T47D (cell line): ENCODE measurements around the gene VCP.

ENCODE experiments used
- DNase-seq, 2 experiments: peaks; one replicate each; pipeline versions ENCODE4 v3.0.0 to v3.0.0-alpha.2; 2011 to 2012; ENCODE audit warnings: low read depth in 1 of 2, low spot score in 1 of 2
- JUND ChIP-seq: IDR thresholded peaks from 2 replicates; pipeline ENCODE4 v1.6.1; 2012; ENCODE audit warnings: low read depth
- in situ Hi-C: cut with HindIII; loops from 2 replicates; pipeline ENCODE4 v1.10.0; 2016; ENCODE audit warnings: low sequenced_read_pairs, low pct_unique_long_range_greater_than_20kb

VCP gene

DNA sequence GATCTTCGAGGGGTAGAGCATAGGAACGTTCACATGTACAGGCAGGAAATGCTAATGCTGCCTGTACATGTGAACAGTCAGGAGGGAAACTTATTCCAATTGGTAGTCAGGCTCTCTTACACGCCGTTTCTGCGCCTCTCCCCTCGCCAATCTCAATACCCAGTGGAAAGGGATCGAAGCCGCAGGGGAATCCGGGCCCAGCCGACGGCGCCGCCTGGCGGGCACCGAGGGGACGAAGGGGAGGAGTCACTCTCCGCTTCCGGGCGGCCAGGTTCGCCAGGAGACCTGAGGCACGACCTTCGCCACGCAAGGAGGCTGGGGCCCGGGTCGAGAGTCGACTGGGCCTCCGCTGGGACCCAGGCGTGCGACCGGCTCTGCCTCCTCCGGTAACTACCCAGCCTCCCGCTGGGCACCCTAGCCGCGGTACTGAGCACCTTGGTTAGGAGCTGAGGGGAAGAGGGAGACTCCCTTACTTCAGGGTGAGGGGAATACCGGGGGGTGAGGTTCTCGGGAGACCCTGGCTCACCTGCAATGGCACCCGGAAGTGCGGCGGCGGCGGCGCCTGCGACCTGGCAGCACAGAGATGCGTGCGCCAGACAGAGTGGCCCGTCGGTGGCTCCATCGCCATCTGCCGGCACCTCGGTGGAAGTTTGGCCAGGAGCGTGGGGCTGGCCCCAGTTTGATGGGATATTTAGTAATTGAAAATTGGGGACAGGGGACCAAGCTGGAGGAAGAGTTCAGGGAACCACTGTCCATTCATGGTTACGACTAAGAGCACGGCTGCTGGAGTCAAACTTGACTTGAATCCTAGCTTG, 23.8 kb upstream of the VCP start, which contains the start of gene PIGO:
PIGO (minus strand) TSS at position 557 of the 815 bp plus-strand sequence. CDS start 1,026 bp downstream, outside the sequence.
- peak; percentile 59 to 88 for DNase-seq
- no peak for TF ChIP-seq JUND
- in situ Hi-C loops = no loop called here

DNA sequence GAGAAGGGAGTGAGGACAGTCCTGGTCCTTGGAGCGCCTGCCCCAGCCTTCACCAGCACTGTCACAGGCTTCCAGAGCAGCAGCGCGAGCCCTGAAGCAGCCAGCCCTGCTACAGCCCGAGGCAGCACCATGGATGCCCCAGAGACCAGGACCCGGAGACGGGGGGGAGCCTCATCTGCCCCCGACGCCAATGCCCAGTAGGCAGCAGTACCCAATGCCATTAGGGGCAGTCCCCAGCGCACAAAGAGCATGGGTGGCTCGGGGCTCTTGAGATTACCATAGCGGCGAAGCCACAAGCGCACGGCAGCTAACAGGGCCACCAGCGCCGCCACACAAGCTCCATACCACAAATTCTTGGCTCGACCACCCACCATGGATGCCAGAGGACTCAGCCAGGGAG, 19.1 kb upstream of the VCP start:
- DNase-seq = no peak
- in situ Hi-C loops = no loop called here
- TF ChIP-seq JUND = no peak

DNA sequence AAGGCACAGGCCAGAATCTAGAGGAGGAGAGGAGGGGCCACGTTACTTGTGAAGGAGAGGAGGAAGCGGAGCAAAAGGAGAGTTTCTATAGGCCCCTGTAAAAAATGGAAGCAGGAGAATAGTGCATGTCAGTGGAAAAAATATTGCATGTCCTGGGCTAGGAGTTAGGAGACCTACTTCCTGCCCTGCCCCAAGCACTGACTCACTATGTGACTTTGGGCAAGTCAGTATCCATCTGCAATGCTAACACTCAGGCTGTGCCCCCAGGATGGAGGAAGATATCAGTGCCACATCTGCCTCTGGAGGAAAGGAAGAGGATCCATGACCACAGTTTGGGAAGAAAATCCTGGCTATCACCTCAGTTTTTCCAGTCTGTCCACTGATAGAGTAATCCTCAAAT, 17.0 kb upstream of the VCP start:
- no peak for DNase-seq
- in situ Hi-C loops = no loop called here
- no peak for TF ChIP-seq JUND

DNA sequence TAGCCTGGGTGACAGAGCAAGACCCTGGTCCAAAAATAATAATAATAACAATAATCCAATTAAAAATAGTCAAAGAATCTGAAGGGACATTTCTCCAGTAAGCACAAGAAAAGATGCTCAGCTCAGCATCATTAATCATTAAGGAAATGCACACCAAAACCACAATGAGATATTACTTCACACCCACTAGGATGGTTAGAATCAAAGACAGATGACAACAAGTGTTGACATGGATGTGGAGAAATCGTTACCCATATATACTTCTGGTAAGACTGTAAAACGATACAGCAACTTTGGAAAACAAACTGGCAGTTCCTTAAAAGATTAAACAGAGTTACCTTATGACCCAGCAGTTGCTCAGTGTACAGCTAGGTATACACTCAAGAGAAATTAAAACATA, 12.7 kb upstream of the VCP start:
- no peak for DNase-seq
- no peak for TF ChIP-seq JUND
- in situ Hi-C loops = no loop called here

DNA sequence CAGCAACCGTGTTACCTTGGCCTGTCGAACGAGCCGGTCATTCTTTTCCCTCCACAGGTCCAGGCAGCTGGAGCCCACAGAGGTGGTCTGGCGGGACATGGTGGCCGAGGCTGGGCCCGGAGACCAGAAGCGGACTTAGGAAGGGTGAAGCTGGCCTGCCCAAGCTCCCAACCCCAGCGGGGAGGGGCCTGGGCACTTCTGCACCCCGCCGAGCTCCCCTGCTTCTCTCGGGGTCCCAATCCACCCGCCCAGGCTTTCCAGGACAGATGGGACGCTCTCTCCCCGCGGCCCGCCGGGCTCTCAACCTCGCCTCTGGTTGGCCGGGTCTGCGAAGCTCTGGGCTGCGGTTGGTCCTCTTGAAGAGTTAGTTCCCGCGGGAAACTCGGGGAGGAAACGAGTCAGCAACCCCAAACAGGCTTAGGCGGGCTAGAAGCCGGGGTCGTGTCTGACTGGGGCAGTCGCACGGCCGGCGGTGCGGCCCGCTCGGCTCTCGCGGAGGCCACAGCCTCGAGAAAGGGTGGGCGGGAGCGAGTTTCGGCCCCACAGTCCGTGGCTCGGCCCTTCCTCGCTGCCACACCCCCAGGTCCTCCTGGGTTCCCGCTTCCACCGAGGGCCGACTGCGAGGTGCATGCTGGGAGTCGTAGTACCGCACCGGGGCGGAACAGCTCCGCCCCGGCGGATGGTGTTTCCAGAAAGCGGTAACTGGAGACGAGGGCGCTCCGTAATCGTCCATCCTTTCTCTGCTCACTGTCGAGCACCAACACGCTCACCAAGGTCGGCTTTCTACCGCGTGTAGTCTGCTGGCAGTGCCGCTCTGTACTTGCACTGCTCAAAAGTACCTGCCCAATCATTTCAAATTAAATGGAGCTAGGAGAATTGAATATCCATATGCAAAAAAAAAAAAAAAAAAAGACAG, 7.3 kb upstream of the VCP start, which contains the start of gene FANCG:
FANCG (minus strand) TSS at position 517 of the 916 bp plus-strand sequence; CDS start at position 99, 418 bp downstream.
- in situ Hi-C loops = no loop called here
- no peak for TF ChIP-seq JUND
- peak; percentile 72 to 92 for DNase-seq

DNA sequence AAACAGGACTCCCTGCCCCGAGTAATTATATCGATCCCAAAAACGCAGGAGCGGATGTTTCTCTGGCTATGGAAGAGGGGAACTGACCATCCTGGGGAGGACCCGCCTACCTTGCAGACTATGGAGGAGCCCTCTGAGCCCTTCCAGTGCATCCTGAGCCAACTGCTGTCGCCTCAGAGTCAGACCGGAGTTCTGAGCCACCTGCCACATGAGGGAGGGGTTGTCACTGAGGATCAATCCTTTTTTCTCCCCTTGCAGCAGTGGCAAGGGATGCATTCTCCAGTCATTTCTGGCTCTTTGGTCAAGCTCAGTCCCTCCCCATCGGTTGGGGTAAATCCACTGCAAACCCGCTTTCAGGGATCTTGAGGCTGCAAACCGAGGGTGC, 6.6 kb upstream of the VCP start:
- in situ Hi-C loops = no loop called here
- no peak for TF ChIP-seq JUND
- no peak for DNase-seq

DNA sequence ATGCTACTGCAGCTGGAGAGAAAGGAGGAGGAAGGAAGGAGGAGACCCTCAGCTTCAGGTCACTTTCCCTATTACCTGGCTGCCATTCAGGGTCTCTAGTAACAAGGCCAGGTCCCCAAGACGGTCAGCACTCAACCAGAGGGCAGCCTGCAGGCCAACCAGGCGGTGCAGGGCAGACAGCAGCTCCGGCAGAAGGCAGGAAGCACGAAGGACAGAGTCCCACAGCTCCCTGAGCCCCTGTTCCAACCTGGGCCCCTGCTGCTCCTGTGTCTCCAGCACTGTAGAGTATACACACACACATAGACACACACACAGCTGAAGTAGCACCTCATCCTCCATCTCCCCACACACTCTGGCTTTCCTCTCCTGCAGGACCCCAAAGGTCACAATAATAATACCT, 5.6 kb upstream of the VCP start:
- DNase-seq = no peak
- TF ChIP-seq JUND = no peak
- in situ Hi-C loops = no loop called here

DNA sequence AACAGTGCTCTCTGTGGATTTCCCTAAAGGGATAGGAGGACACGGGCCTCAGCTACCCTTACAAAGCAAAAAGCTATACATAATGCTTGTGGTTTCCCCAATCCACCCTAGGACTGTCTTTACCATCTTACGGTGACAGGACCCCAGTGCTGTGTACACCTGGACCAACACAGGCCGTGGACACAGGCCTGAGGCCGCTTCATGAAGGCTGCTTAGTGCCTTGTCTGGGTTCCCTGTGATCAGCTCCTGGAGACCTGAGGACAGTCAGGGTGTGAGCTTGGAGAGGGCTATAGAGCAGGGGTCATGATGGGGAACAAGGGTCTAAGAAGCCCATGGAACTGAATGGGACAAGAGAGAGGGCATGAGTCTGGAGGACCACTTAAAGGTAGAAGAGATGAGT, 4.4 kb upstream of the VCP start:
- in situ Hi-C loops = no loop called here
- no peak for DNase-seq
- TF ChIP-seq JUND = no peak

DNA sequence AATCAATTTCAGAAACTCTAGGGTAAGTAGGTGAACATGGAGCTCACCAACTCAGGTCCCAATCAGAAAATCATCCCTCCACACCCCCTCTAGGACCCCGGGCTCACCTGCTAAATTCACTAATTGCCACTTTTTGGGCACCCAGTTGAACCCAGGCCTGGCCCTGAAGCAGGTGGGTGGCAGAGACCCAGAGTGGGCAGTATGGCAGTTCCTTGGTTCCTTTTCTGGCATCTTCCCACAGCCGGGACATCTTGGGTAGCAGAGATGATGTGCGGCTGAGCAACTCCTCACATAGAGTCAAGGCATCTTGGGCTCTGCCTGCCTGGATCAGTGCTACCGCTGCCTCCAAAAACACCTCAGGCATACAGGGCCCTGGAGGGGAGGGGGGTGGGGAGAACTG, 2.9 kb upstream of the VCP start:
- no peak for DNase-seq
- TF ChIP-seq JUND = no peak
- in situ Hi-C loops = no loop called here

DNA sequence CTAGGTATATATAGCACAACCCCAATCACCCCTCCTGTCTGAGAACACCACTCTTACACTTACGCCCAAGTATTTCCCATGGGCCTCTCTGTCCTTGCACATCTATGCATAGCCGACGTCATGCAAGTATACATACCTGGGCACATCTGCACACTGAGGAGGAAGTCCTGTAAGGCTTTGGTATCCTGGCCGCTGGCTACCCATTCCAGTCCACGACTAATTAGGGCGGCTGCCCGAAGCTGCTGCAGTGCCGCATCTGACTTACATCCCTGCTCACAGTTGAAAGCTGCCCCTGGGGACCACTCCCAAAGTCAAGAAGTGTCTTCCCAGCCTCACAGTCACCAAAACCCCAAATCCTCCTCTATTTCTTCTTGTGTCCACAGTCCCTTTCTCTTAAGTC, 2.4 kb upstream of the VCP start:
- in situ Hi-C loops = no loop called here
- no peak for TF ChIP-seq JUND
- DNase-seq = no peak

DNA sequence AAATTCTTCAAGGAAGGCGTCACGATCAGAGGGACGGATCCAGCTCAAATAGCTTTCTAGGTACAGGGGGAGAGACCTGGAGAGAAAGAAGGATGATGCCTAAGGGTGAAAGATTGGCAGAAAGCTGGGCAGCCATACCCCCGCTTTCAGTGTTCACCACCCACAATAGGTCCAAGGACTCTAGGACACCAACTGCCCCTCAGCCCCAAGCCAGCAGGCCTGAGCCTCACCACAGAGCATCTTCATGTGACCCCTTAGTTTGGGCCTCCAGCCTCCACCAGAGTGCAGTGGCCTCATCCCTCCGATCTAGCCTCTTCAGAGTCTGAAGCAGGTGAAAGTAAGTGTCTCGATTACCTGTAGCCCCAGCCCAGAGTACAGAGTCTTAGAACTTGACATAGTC, 1.7 kb upstream of the VCP start:
- DNase-seq = no peak
- no peak for TF ChIP-seq JUND
- in situ Hi-C loops = no loop called here

DNA sequence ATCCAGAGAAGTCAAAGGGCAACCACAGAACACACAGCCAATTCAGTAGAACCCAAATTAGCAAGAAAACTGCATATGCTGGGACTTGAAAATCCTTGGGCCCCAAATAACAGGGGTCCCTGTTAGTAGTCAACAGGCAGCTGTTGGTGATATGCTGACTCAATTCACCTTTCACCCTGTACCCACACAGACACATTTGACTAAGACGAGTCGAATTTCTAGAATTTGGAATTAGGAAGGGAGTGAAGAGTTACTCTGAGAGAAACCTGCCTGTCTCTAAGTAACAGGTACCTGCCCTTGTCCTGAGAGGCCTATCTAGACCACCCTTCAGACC, 821 bp upstream of the VCP start:
- in situ Hi-C loops = no loop called here
- no peak for TF ChIP-seq JUND
- DNase-seq = no peak
